Ectodermal cell (in vitro differentiated cells): ENCODE results near the gene YWHAE.
"Not testable (repeated sequence)": the region's sequence is repeated elsewhere in the genome, so short reads cannot be mapped to it uniquely, and the experiment has no call there.

Experiments used
- H3K27ac ChIP-seq: 2 replicates; pipeline ENCODE4 v1.7.0; 2013; ENCODE audit warnings: mild to moderate bottlenecking, low read depth, low read length; ENCODE audit not compliant: insufficient read depth, poor library complexity, severe bottlenecking
- H3K27me3 ChIP-seq: 2 replicates; pipeline ENCODE4 v1.7.0; 2013; ENCODE audit warnings: mild to moderate bottlenecking, low read length; ENCODE audit not compliant: insufficient read depth, control insufficient read depth, poor library complexity, severe bottlenecking
- H3K36me3 ChIP-seq: one replicate; pipeline ENCODE4 v1.7.0; 2013; ENCODE audit warnings: low read length; ENCODE audit not compliant: control insufficient read depth, insufficient read depth
- H3K4me1 ChIP-seq: one replicate; pipeline ENCODE4 v1.7.0; 2013; ENCODE audit warnings: low read length; ENCODE audit not compliant: control insufficient read depth, insufficient read depth
- H3K4me3 ChIP-seq: 2 replicates; pipeline ENCODE4 v1.7.0; 2013; ENCODE audit warnings: low read depth, low read length, control low read depth; ENCODE audit not compliant: insufficient read depth
- H3K9me3 ChIP-seq: 2 replicates; pipeline ENCODE4 v1.7.0; 2013; ENCODE audit warnings: mild to moderate bottlenecking, low read length, moderate library complexity; ENCODE audit not compliant: control insufficient read depth
- WGBS, 2 experiments: methylation state at CpG; one replicate each; pipeline ENCODE4 v1.1.7; 2013; ENCODE audit warnings: missing lambda C conversion rate in 2 of 2; 5-methylcytosine and 5-hydroxymethylcytosine counted together

YWHAE gene

GRCh38 chr17:1387490-1388227 is 12.4 kb downstream of the YWHAE start:
- not testable (repeated sequence) for H3K27ac ChIP-seq, H3K9me3 ChIP-seq, H3K4me1 ChIP-seq, H3K36me3 ChIP-seq, H3K4me3 ChIP-seq, H3K27me3 ChIP-seq
- WGBS, 2 experiments: 88 to 91% methylated on average over 22 of the region's 22 CpGs

- not testable (repeated sequence) for H3K36me3 ChIP-seq, H3K4me3 ChIP-seq, H3K9me3 ChIP-seq, H3K4me1 ChIP-seq, H3K27me3 ChIP-seq, H3K27ac ChIP-seq
- 90 to 92% methylated on average over 8 of the region's 8 CpGs for WGBS, 2 experiments
These were observed 13.3 kb downstream of the YWHAE start for GRCh38 chr17:1386675-1387190.

GRCh38 chr17:1386265-1386664 is 13.8 kb downstream of the YWHAE start:
- no peaks in the 10 kb centered on the region for H3K27me3 ChIP-seq
- no peak overlapping the region for H3K27ac ChIP-seq
- no peaks in the 10 kb centered on the region for H3K4me1 ChIP-seq
- WGBS, 2 experiments: 95 to 98% methylated on average over 2 of the region's 2 CpGs
- peaks cover 3% of the 10 kb centered on the region for H3K36me3 ChIP-seq
- no peak overlapping the region for H3K4me3 ChIP-seq
- H3K9me3 ChIP-seq: no peaks in the 10 kb centered on the region

GRCh38 chr17:1385861-1386260 is 14.2 kb downstream of the YWHAE start:
- no peak overlapping the region for H3K4me3 ChIP-seq
- 86 to 93% methylated on average over 2 of the region's 2 CpGs for WGBS, 2 experiments
- H3K36me3 ChIP-seq: peaks cover 3% of the 10 kb centered on the region
- no peaks in the 10 kb centered on the region for H3K27me3 ChIP-seq
- H3K9me3 ChIP-seq: no peaks in the 10 kb centered on the region
- no peak overlapping the region for H3K27ac ChIP-seq
- H3K4me1 ChIP-seq: no peaks in the 10 kb centered on the region

- Histone ChIP-seq H3K27me3 (no peaks in the 10 kb centered on the region), H3K4me1 (no peaks in the 10 kb centered on the region), H3K9me3 (no peaks in the 10 kb centered on the region), H3K27ac (no peak overlapping the region), H3K4me3 (no peak overlapping the region), H3K36me3 (peaks cover 3% of the 10 kb centered on the region)
- WGBS, 2 experiments: 75 to 82% methylated on average over 1 of the region's 1 CpG
These were observed 15.1 kb downstream of the YWHAE start for GRCh38 chr17:1384905-1385435.

GRCh38 chr17:1379930-1380313 is 20.1 kb downstream of the YWHAE start:
- no peaks in the 10 kb centered on the region for H3K9me3 ChIP-seq
- H3K27me3 ChIP-seq: no peaks in the 10 kb centered on the region
- WGBS, 2 experiments: 95 to 96% methylated on average over 10 of the region's 10 CpGs
- H3K4me1 ChIP-seq: no peaks in the 10 kb centered on the region
- no peak overlapping the region for H3K4me3 ChIP-seq
- peak overlapping the region; percentile 9 for H3K27ac ChIP-seq
- no peaks in the 10 kb centered on the region for H3K36me3 ChIP-seq

GRCh38 chr17:1379208-1379929 is 20.7 kb downstream of the YWHAE start:
- WGBS, 2 experiments: 96 to 98% methylated on average over 9 of the region's 11 CpGs
- H3K4me3 ChIP-seq: no peak overlapping the region
- H3K27me3 ChIP-seq: no peaks in the 10 kb centered on the region
- H3K36me3 ChIP-seq: no peaks in the 10 kb centered on the region
- no peaks in the 10 kb centered on the region for H3K9me3 ChIP-seq
- H3K4me1 ChIP-seq: no peaks in the 10 kb centered on the region
- H3K27ac ChIP-seq: peak overlapping the region; percentile 9

- WGBS, 2 experiments: 91 to 92% methylated on average over 10 of the region's 10 CpGs
- not testable (repeated sequence) for H3K9me3 ChIP-seq, H3K4me3 ChIP-seq, H3K27me3 ChIP-seq, H3K4me1 ChIP-seq, H3K27ac ChIP-seq, H3K36me3 ChIP-seq
These were observed 21.6 kb downstream of the YWHAE start for GRCh38 chr17:1378476-1378860.

- no peaks in the 10 kb centered on the region for H3K9me3 ChIP-seq
- no peaks in the 10 kb centered on the region for H3K27me3 ChIP-seq
- no peak overlapping the region for H3K27ac ChIP-seq
- WGBS, 2 experiments: 85 to 93% methylated on average over 3 of the region's 3 CpGs
- no peaks in the 10 kb centered on the region for H3K4me1 ChIP-seq
- H3K4me3 ChIP-seq: no peak overlapping the region
- peaks cover 3% of the 10 kb centered on the region for H3K36me3 ChIP-seq
These were observed 22.7 kb downstream of the YWHAE start for GRCh38 chr17:1377334-1377733.

- no peaks in the 10 kb centered on the region for H3K27me3 ChIP-seq
- WGBS, 2 experiments: 90 to 94% methylated on average over 5 of the region's 5 CpGs
- H3K4me3 ChIP-seq: no peak overlapping the region
- H3K4me1 ChIP-seq: no peaks in the 10 kb centered on the region
- peaks cover 3% of the 10 kb centered on the region for H3K36me3 ChIP-seq
- no peak overlapping the region for H3K27ac ChIP-seq
- no peaks in the 10 kb centered on the region for H3K9me3 ChIP-seq
These were observed 24.0 kb downstream of the YWHAE start for GRCh38 chr17:1376061-1376460.
